ENCODE results near the gene IL31.

Gene IL31

GRCh38 chr12:122130150-122130549 lies 43.9 kb downstream of the IL31 start:
- in situ Hi-C loops (cut with MboI; ENCODE audit: low sequenced_read_pairs), result no loop called here

GRCh38 chr12:122129131-122129530 lies 44.9 kb downstream of the IL31 start:
- in situ Hi-C loops (cut with MboI; ENCODE audit: low sequenced_read_pairs), result no loop called here

- in situ Hi-C loops (cut with MboI; ENCODE audit: low sequenced_read_pairs), result no loop called here
Measured at GRCh38 chr12:122128481-122128880, 45.5 kb downstream of the IL31 start.

GRCh38 chr12:122127839-122128238 lies 46.2 kb downstream of the IL31 start:
- in situ Hi-C loops (cut with MboI; ENCODE audit: low sequenced_read_pairs), result no loop called here

- in situ Hi-C loops (cut with MboI; ENCODE audit: low sequenced_read_pairs), result no loop called here
Measured at GRCh38 chr12:122126713-122127597, 47.1 kb downstream of the IL31 start.

- in situ Hi-C loops (cut with MboI; ENCODE audit: low sequenced_read_pairs), result no loop called here
Measured at GRCh38 chr12:122126342-122126635, 47.7 kb downstream of the IL31 start.

DNA sequence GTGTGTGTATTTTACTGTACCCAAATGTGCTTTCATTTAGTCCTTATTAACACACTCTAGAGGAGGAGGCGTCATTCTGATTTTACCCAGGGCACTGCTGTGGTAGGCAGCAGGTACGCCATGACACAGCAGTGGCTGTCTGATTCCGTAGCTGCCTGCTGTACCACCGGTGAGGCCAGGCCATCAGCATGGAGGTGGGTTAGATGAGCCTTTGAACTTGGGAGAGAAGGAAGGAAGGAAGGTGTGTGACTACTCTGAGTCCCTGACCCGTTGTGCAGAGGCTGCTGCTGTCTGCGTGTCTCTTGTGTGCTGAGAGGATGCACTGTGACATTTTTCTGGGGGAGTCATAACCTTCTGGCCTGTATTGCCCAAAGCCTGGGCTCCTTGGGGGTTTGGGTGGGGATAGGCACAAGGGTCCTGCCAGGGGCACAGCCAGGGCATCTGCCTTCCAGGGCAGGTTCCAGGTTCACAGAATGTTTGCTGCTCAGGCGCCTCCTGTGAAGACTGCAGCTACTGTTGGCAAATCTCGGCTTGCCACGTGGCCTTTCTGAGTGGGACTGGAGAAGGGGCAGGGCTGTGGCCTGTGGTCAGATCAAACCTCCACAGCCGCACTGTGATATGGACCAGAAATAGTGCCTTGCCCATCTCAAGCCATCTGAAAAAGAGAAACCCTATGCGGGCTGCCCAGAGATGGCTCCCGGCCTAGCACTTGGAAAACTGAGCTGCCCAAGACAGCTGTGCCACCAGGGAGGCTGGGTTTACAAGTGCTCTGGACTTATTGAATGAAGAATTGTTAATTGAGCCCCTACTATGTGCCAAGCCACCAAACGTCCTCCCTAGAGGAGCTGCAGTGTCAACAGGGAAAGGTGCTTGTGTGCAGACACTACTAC lies 48.3 kb downstream of the IL31 start:
- in situ Hi-C loops (cut with MboI; ENCODE audit: low sequenced_read_pairs), result no loop called here

- in situ Hi-C loops (cut with MboI; ENCODE audit: low sequenced_read_pairs), result loop anchor here (5.0 kb wide), 1 partner anchor 67 kb away; no protein-coding TSS in a partner anchor
Measured at GRCh38 chr12:122124370-122124769, 49.7 kb downstream of the IL31 start.

GRCh38 chr12:122123761-122124145 lies 50.3 kb downstream of the IL31 start:
- in situ Hi-C loops (cut with MboI; ENCODE audit: low sequenced_read_pairs), result loop anchor here (5.0 kb wide), 1 partner anchor 66 kb away; no protein-coding TSS in a partner anchor

DNA sequence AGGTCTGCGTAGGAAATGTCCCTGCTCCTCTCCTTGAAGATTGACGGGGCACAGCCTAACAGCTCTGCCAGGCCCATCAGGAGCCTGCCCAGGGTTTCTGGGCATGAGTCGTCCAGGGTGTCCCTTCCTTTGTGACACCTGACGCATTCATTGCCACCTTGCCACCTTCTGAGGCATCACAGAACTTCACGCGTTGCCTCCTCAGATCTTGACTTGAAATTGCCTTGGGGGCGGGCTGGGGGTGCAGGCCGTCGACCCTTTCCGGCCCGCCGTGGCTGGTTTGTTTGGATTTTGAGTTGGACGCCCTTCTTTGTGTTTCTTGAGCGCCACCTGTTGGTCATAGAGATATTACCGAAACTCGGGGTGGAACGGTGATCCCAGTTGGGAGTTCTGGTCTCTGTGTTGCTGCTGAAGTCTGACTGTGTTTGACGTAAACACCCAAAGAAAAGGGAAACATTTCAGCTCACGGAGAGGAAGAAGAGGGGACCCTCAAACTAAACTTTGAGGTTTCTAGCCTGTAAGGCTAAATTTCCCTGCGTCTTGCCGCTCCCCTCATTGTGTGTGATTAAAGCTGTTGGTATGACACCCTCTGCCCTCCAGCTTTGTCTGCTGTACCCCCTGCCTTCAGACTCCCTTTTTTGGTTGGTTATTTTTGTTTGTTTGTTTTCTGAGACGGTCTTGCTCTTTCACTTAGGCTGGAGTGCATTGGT lies 50.8 kb downstream of the IL31 start:
- in situ Hi-C loops (cut with MboI; ENCODE audit: low sequenced_read_pairs), result loop anchor here (5.0 kb wide), 1 partner anchor 66 kb away; no protein-coding TSS in a partner anchor
